ENCODE data around the gene ICE2.

ICE2 gene

DNA sequence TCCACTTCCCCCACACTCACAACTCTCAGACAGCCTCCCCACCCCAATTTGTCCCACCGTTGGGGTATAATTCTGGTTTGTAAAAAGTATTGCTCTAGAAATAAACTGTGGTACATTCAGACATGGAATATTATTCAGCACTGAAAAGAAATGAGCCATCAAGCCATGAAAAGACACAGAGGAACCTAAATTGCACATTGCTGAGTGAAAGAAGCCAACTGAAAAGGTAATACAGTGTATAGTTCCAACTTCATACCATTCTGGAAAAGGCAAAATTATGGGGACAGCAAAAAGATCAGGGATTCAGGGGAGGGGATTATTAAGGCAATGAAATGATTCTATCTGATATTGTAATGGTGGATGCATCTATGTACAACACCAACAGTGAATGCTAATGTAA is 91.6 kb downstream of the ICE2 start:
- DNase-seq (ENCODE audit: low read depth in 2 of 2): no peak

GRCh38 chr15:60386615-60387014 is 92.3 kb downstream of the ICE2 start:
- DNase-seq (ENCODE audit: low read depth in 2 of 2): no peak

DNA sequence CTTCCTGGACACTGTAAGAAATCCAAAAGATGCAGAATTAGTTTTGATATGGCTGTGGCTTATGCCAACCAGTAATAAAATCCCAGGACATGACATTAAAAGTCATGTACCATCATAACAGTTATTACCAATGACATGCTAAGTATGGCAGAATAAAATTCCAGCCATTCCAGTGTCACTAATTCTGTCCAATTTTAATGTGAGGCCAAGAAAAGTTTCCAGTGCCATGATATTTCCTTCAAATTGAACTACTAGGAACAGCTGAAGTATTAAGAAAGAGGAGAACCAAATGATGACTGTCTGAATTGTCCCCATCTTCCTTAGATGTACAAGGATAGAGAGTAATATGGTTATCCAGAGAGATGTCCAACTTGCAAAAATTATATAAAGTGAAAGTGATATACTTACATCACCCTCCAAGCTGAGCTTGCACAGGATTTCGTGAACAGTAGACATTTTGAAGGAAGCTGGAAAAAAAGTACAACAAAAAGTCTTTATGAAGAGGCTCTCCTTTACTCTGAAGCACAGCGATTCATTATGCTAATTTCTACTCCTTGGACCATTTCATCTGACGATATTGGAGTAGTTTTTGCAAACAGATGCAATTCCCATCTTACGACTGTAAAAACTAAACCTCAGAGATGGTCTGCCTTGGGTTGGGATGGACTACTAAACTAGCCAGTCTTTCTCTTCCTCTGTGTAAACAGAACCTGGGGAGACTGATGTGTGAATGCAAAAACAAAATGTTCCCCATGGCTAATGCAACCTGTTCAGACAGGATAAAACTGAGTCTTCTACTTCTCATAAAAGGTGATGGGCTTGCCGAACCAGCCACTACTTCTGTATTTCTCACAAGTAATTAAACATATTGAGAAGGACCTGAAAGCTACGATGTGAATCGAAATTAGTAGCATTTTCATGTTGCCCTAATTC is 93.1 kb downstream of the ICE2 start:
- no peak for DNase-seq (ENCODE audit: low read depth in 2 of 2)

- no peak for DNase-seq (ENCODE audit: low read depth in 2 of 2)
Measured at GRCh38 chr15:60384526-60385126, 94.3 kb downstream of the ICE2 start.

- DNase-seq (ENCODE audit: low read depth in 2 of 2): no peak
Measured at GRCh38 chr15:60384053-60384452, 94.9 kb downstream of the ICE2 start.

- no peak for DNase-seq (ENCODE audit: low read depth in 2 of 2)
Measured at GRCh38 chr15:60382773-60383674, 95.9 kb downstream of the ICE2 start.

- no peak for DNase-seq (ENCODE audit: low read depth in 2 of 2)
Measured at GRCh38 chr15:60381148-60381788, 97.7 kb downstream of the ICE2 start.

GRCh38 chr15:60379525-60380274 is 99.2 kb downstream of the ICE2 start:
- no peak for DNase-seq (ENCODE audit: low read depth in 2 of 2)

- no peak for DNase-seq (ENCODE audit: low read depth in 2 of 2)
Measured at GRCh38 chr15:60379185-60379524, 99.8 kb downstream of the ICE2 start.

DNA sequence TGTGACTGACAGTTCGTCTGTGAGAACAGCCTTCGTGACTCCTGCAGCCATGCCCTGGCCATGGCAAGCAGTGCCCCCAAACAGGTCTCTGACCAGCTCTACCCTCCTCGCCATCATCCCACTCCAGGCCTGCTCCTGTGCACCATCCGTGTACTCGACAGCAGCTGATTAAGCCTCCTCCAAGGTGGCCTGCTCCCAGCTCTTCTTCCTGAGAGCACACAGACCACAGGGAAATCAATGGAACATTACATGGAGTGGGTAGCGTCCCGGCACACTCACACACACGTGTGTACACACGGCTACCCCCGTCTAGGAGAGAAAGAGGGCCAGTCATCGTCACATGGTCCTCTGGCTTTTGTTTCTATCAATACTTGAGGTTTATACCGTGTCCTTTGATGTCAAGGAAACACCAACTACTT is 102.3 kb downstream of the ICE2 start:
- no peak for DNase-seq (ENCODE audit: low read depth in 2 of 2)

DNA sequence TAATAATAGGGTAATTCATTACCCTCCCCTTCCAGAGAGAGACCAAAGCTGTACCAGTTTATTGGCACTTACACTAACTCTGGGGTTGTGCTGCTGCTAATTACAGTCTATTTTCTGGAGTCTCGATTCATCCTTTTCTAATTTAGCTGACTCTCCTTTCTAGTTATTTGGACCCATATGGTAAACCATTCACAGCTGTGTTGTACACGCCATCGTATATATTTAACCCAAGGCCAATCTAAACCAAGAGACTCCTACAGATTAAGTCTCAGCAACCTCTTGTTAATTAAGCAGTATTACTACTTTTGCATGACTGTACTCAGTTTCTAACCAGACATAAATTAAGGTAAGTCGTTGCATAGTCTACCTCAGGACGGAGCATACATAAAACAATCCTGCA is 103.6 kb downstream of the ICE2 start:
- no peak for DNase-seq (ENCODE audit: low read depth in 2 of 2)

DNA sequence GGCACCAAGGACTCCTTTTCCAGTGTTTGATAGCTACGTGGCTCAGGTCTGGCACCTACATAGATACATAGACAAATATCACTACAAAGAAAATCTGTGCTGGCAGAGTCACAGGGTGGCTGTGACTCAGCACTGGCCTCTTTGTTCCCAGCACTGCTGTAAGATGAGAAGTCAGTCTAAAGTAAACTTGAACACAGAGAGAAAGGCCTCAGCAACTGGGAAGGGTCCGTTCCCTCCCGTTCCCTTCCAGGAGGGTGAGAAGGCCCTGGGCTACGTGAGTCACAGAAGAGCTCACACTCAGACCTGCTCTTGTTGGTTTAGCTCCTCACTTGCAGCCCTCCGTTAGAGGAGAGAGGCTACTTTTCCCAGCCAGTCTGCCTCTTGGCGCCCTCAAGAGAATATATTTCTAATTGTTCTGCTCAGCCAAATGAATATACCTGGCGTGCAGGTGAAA is 104.3 kb downstream of the ICE2 start:
- no peak for DNase-seq (ENCODE audit: low read depth in 2 of 2)

DNA sequence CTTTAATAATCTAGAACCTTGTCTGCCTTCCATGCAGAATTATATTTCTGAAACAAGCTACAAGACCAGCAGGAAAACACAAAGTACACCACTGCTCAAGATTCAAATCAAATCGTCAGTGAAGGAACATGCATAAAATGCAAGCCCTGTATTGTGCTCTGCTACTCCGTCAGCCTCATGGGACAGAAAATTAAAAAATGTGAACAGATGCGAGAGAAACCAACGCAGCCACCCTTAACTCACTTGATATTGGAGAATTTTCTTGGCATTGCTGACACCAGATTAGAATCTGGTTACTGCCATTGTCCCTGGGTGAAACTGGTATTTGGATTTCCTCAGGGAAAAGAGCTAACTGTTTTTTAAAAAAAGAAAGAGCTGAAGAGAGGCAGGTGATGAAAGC is 104.7 kb downstream of the ICE2 start:
- DNase-seq (ENCODE audit: low read depth in 2 of 2): no peak

DNA sequence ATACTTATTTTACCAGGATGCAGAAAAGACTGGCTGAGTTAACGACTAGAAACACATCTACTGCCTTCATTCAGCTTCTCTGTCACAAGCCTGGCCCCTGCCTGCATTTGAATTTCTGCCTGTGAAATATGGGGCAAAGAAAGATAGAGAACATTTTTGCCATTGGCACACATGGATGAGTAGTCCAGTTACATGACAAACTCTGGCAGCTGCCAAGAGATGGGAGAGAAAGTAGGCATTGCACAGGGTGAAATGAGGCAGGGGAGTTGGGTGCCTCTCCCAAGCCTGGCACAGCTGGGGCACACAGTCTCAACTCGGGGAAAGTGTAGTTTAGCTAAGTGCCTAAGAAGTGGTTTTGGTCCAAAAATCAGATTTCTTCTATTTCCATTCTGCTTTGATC is 105.2 kb downstream of the ICE2 start:
- DNase-seq (ENCODE audit: low read depth in 2 of 2): no peak

DNA sequence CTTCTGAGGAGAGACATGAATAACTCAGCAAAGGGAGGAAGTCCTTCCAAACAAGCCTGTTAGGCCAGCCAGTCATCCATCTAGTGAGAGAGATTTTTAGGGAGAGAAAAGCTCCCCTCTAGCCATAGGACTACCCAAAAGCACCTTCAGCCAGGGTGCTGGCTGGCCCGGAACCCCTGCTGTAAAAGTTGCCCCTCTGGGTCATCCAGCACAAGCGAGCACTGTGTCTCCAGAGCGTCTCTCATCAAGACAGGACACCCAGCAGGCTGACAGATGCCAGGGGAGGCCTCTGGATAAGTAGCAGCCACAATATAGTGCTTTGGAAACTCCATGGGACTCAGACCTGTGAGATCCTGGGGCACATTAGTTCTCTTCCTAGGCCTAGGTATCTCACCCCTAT is 105.6 kb downstream of the ICE2 start:
- DNase-seq (ENCODE audit: low read depth in 2 of 2): no peak

DNA sequence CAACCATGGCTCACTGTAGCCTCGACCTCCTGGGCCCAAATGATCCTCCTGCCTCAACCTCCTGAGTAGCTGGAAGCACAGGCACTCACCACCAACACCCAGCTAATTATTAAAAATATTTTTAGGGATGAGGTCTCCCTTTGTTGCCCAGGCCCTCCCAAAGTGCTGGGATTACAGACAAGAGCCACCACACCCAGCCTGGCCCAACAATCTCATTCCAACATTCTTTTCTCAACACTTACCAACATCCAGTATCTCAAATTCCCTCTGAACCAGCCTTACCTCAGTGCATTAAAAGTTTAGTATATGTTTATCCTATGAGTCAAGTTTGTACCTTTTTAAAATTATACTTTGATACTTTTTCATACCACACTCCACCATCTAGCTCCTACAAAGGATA is 106.2 kb downstream of the ICE2 start:
- DNase-seq (ENCODE audit: low read depth in 2 of 2): no peak

GRCh38 chr15:60372227-60372626 is 106.7 kb downstream of the ICE2 start:
- no peak for DNase-seq (ENCODE audit: low read depth in 2 of 2)

DNA sequence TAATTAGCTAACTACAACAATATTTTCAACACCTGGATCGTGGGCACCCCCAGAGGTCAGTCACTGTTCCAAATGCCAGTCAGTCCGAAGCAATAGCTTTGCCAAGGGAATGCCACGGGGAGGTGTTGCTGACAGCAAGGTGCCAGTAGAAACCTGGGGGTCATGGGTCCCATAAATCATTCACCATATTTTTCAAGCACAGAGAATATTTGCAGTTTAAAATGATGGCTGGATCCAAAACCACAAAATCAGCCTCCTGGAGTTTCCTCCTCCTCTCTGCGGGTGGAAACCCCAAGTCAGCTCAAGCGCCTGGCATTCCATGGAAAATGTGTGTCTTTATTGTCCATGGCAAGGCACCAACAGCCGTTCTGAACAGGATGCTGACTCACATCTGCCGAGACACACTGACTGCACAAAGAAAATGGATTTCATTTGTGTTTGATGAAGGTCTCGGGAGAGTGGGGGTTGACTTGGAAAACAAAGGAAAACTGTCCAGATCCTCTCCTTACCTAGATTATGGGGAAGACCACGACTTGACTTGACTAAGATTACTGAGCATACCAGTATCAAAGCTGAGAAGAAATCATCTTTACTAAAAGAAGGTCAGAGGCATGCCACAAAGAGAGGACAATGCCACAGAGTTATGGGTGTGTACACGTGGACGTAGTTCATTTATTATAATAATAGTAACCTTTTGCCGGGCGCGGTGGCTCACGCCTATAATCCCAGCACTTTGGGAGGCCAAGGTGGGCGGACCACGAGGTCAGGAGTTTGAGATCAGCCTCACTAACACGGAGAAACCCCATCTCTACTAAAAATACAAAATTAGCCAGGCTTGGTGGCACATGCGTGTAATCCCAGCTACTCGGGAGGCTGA is 107.5 kb downstream of the ICE2 start:
- no peak for DNase-seq (ENCODE audit: low read depth in 2 of 2)

GRCh38 chr15:60370869-60371136 is 108.1 kb downstream of the ICE2 start:
- no peak for DNase-seq (ENCODE audit: low read depth in 2 of 2)

DNA sequence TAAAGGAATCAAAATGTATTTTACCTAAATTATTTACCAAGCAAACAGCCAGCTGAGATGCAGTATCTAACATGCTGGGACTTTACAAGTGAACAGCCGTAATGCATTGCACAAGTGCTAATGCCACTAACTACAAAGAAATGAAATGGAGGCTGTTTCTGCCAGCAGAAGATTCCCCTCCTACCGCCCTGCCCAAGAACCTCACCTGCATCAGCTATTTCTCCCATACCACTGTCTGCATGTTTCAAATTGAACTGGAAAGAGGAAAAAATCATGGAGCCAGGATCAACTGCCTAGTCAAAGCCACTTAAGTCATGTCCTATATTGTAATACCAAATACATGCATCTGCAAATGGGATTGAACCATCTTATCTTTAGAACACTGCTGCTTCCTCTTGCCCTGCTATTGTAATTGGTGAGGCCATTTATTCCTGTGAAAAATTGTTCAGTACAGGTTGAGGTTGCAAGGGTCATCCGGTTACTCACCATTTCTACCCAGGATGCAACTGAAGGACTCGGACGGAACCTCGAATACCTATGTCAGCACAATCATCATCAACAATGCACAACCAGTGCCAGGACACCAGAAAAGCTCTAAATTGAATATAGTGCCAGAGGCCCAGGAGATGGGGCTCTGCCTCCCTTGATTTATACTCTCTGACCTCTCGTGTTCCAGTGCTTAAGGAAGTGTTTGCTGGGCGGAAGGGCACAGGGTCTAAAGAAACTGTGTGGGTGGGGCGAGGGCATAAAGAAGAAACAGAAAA is 108.7 kb downstream of the ICE2 start:
- no peak for DNase-seq (ENCODE audit: low read depth in 2 of 2)

Data from stimulated activated CD4-positive, alpha-beta T cell treated with anti-CD3 and anti-CD28 coated beads, Interleukin-12 subunit alpha, Interleukin-12 subunit beta, amount 100 ng/mL, for 24 hours (primary cell).